GM12875 (cell line): ENCODE measurements around the gene AHDC1.

Experiments
- H3K4me3 ChIP-seq: one replicate; pipeline ENCODE4 v1.5.1; 2011; ENCODE audit warnings: low read depth, low read length, control low read depth
- CTCF ChIP-seq: IDR thresholded peaks from 2 replicates; pipeline ENCODE4 v1.5.1; 2011; ENCODE audit warnings: low read depth, mild to moderate bottlenecking, control low read depth, inconsistent platforms, low read length, moderate library complexity, borderline replicate concordance; ENCODE audit not compliant: insufficient read depth

AHDC1 gene

GRCh38 chr1:27595597-27595996 is 8.3 kb downstream of the AHDC1 start:
- no peak for TF ChIP-seq CTCF
- no peak overlapping the region for H3K4me3 ChIP-seq

- no peak overlapping the region for H3K4me3 ChIP-seq
- TF ChIP-seq CTCF = no peak
Observed at GRCh38 chr1:27594564-27595510, 9.1 kb downstream of the AHDC1 start.

GRCh38 chr1:27593678-27594563 is 10.0 kb downstream of the AHDC1 start:
- no peak overlapping the region for H3K4me3 ChIP-seq
- no peak for TF ChIP-seq CTCF

GRCh38 chr1:27592931-27593677 is 10.8 kb downstream of the AHDC1 start:
- no peak for TF ChIP-seq CTCF
- H3K4me3 ChIP-seq = no peak overlapping the region

GRCh38 chr1:27592232-27592930 is 11.6 kb downstream of the AHDC1 start:
- TF ChIP-seq CTCF = no peak

GRCh38 chr1:27591622-27592021 is 12.3 kb downstream of the AHDC1 start:
- TF ChIP-seq CTCF = no peak

More at GRCh38 chr1:27592232-27592930, 11.6 kb downstream of the AHDC1 start:
- no peak overlapping the region for H3K4me3 ChIP-seq

More at GRCh38 chr1:27591622-27592021, 12.3 kb downstream of the AHDC1 start:
- H3K4me3 ChIP-seq = no peak overlapping the region
